Measurements from ENCODE around the gene SLC19A1. TPM values are rescaled to one million over a fixed set of nuclear protein-coding genes. Genes with fewer than 3 reads are reported as not detected.

SLC19A1 gene
- total RNA-seq, 1 donor from 2014 or later = 28.2 TPM

DNA sequence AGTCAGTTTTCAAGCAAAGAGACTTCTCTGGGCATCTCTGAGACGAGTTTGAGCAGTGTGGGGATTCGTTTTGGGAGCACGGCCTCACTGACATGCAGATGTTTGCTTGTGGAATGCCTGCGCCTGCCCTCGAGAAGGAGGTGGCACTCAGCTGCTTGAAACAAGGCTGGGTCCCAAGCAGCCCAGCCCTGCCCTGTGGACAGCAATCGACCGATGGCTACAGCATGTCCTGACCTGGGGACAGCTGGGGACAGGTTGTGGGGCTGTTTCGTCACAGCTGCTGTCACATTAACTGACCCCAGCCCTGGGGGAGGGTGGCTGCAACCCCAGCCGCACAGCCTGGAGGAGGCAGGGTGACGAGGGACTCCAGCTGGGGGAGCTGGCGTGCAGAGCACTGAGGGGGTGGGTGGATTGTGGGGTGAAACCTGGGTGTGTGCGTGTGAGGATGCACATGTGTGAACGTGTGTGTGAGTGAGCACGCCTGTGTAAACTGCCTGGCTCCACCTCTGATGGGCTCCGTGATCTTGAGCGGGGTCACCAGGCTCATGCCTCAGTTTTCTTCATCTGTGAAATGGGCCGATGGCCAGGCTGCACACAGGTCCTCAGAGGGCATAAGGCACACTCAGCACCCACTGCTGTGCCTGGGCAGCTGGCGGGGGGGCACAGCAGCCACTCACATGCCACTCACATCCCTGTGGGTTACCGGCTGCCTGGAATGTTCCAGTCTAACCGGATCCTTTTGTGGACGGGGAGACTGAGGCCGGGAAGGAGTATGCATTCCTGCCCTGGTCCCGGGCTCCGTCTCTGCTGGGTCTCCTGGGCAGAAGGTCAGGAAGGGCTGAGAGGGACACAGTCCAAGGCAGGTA is 87.9 kb downstream of the SLC19A1 start:
- H3K4me3 Mint-ChIP-seq = no peak overlapping the region
- peaks cover 10% of the 10 kb centered on the region for H3K4me1 Mint-ChIP-seq (ENCODE audit: unreplicated experiment)
- no peaks in the 10 kb centered on the region for H3K27me3 Mint-ChIP-seq
- no peak for DNase-seq (ENCODE audit: extremely low spot score, unreplicated experiment)
- H3K36me3 Mint-ChIP-seq = peaks cover 5% of the 10 kb centered on the region
- no peaks in the 10 kb centered on the region for H3K9me3 Mint-ChIP-seq
- TF ChIP-seq, protein P1, sequence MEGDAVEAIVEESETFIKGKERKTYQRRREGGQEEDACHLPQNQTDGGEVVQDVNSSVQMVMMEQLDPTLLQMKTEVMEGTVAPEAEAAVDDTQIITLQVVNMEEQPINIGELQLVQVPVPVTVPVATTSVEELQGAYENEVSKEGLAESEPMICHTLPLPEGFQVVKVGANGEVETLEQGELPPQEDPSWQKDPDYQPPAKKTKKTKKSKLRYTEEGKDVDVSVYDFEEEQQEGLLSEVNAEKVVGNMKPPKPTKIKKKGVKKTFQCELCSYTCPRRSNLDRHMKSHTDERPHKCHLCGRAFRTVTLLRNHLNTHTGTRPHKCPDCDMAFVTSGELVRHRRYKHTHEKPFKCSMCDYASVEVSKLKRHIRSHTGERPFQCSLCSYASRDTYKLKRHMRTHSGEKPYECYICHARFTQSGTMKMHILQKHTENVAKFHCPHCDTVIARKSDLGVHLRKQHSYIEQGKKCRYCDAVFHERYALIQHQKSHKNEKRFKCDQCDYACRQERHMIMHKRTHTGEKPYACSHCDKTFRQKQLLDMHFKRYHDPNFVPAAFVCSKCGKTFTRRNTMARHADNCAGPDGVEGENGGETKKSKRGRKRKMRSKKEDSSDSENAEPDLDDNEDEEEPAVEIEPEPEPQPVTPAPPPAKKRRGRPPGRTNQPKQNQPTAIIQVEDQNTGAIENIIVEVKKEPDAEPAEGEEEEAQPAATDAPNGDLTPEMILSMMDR (conservative IDR thresholded peaks at IDR 0.05) = no peak
- no peak overlapping the region for H3K27ac Mint-ChIP-seq

GRCh38 chr21:45453308-45453950 is 88.8 kb downstream of the SLC19A1 start:
- no peaks in the 10 kb centered on the region for H3K9me3 Mint-ChIP-seq
- TF ChIP-seq, protein P1 (conservative IDR thresholded peaks at IDR 0.05) = no peak
- H3K36me3 Mint-ChIP-seq = peaks cover 6% of the 10 kb centered on the region
- DNase-seq (ENCODE audit: extremely low spot score, unreplicated experiment) = no peak
- peaks cover 19% of the 10 kb centered on the region for H3K4me1 Mint-ChIP-seq (ENCODE audit: unreplicated experiment)
- peak overlapping the region; percentile 24 for H3K27ac Mint-ChIP-seq
- no peak overlapping the region for H3K4me3 Mint-ChIP-seq
- H3K27me3 Mint-ChIP-seq = no peaks in the 10 kb centered on the region

- no peak for DNase-seq (ENCODE audit: extremely low spot score, unreplicated experiment)
- Mint-ChIP-seq H3K27me3 (no peaks in the 10 kb centered on the region), H3K36me3 (peaks cover 11% of the 10 kb centered on the region), H3K9me3 (no peaks in the 10 kb centered on the region), H3K4me3 (no peak overlapping the region), H3K27ac (peak overlapping the region; percentile 24), H3K4me1 (ENCODE audit: unreplicated experiment) (peaks cover 23% of the 10 kb centered on the region)
- TF ChIP-seq, protein P1 (conservative IDR thresholded peaks at IDR 0.05) = no peak
Measured at GRCh38 chr21:45452696-45453307, 89.4 kb downstream of the SLC19A1 start.

DNA sequence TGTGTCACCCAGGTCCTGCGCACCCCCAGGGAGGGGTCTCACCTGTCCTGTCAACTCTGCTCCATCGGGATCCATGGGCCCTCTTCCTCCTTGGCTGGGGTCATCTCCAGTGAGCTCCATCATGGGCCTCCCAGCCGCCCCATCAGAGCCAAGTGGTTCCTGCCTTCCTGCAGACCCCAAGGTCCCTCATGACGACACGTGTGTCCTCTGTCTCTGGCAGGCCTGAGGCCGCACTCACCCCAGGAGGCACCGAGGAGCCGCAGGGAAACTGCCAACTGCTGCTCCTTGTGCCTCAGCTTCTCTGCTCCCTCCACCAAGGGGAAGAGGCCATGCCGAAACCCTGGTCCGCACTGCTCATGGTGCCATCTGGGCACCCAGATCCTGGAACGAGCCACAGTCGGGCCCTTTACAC is 90.5 kb downstream of the SLC19A1 start:
- H3K27ac Mint-ChIP-seq = no peak overlapping the region
- TF ChIP-seq, protein P1 (conservative IDR thresholded peaks at IDR 0.05) = no peak
- no peaks in the 10 kb centered on the region for H3K27me3 Mint-ChIP-seq
- H3K9me3 Mint-ChIP-seq = no peaks in the 10 kb centered on the region
- H3K4me3 Mint-ChIP-seq = no peak overlapping the region
- no peak for DNase-seq (ENCODE audit: extremely low spot score, unreplicated experiment)
- H3K4me1 Mint-ChIP-seq (ENCODE audit: unreplicated experiment) = peaks cover 29% of the 10 kb centered on the region
- H3K36me3 Mint-ChIP-seq = peaks cover 11% of the 10 kb centered on the region

GRCh38 chr21:45451091-45451740 is 91.0 kb downstream of the SLC19A1 start:
- Mint-ChIP-seq H3K4me1 (ENCODE audit: unreplicated experiment) (peaks cover 29% of the 10 kb centered on the region), H3K27me3 (no peaks in the 10 kb centered on the region), H3K4me3 (no peak overlapping the region), H3K9me3 (no peaks in the 10 kb centered on the region), H3K27ac (no peak overlapping the region), H3K36me3 (peaks cover 11% of the 10 kb centered on the region)
- no peak for DNase-seq (ENCODE audit: extremely low spot score, unreplicated experiment)
- TF ChIP-seq, protein P1 (conservative IDR thresholded peaks at IDR 0.05) = no peak
